C4-2B (cell line): Measurements from ENCODE around the gene EEF1A2.

Experiments
- ZFX ChIP-seq: fragments of 450-650 bp; IDR thresholded peaks from 2 replicates; pipeline ENCODE4 v1.6.1; 2017
- TF ChIP-seq, protein P1 (sequence below): fragments of 450-650 bp; conservative IDR thresholded peaks from 2 replicates; pipeline ENCODE4 v1.5.1; 2017; ENCODE audit warnings: mild to moderate bottlenecking

DNA sequence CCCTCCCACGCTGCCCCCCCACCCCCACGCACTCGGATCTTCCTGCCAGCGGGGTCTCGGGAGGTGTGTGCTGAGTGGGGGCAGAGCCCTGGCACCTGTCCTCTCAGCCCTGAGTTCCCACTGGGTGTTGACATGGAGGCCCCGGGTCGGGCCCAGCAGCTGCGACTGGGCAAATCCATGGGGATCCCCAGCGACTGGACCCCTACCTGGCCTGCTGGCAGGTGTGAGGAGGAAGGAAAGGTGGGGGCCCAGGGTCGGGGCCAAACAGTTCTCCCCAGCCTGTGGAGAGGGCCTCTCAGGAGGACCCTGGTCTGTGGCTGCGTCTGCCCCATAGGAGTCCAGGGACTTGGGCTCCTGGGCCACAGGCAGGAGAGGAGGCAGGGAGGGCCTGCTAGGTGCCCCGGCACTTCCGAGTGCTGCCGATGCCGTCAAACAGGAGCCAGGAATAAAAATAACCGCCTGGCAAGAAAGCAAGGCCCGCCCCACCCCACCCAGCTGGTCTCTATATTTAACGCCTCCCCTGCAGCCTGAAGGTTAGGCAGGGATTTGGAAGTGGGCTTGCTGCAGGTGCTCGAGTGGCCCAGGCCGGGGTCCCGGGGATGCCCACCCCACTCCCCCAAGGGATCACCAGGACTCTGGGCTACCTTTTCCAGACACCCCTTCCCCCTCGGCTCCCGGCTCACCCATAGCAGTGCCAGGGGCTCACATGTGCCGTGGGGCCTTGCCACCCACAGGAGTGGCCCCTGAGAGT lies 1.4 kb upstream of the EEF1A2 start:
- TF ChIP-seq, protein P1, sequence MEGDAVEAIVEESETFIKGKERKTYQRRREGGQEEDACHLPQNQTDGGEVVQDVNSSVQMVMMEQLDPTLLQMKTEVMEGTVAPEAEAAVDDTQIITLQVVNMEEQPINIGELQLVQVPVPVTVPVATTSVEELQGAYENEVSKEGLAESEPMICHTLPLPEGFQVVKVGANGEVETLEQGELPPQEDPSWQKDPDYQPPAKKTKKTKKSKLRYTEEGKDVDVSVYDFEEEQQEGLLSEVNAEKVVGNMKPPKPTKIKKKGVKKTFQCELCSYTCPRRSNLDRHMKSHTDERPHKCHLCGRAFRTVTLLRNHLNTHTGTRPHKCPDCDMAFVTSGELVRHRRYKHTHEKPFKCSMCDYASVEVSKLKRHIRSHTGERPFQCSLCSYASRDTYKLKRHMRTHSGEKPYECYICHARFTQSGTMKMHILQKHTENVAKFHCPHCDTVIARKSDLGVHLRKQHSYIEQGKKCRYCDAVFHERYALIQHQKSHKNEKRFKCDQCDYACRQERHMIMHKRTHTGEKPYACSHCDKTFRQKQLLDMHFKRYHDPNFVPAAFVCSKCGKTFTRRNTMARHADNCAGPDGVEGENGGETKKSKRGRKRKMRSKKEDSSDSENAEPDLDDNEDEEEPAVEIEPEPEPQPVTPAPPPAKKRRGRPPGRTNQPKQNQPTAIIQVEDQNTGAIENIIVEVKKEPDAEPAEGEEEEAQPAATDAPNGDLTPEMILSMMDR = no peak
- TF ChIP-seq ZFX = no peak
